CD4-positive, alpha-beta T cell treated with Interleukin-21 for 1 hour (primary cell): ENCODE measurements around the gene TNIK.
A peak's percentile ranks its signal among the peaks of the same experiment; 100 is the strongest.

Source experiments
- DNase-seq: peaks from one replicate; pipeline ENCODE4 v3.0.0-alpha.2; 2020

TNIK gene

DNA sequence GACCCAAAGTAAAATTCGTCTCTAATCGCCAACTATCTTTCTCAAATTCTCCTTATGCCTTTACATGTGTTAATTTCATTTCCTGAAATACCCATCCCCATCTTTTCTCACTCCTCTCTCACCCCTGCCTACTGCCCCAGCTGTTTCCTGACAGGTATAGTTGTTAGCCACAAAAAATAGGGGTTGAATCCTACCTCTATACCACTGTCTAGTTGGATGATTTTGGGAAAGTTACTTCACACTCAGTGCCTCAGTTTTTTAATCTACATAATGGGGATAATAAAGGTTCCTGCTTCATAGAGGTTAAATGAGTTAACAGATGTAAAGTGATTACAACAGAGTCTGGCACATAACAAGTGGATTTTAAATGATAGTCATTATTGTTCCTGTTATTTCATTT is 189.7 kb downstream of the TNIK start:
- no peak for DNase-seq

DNA sequence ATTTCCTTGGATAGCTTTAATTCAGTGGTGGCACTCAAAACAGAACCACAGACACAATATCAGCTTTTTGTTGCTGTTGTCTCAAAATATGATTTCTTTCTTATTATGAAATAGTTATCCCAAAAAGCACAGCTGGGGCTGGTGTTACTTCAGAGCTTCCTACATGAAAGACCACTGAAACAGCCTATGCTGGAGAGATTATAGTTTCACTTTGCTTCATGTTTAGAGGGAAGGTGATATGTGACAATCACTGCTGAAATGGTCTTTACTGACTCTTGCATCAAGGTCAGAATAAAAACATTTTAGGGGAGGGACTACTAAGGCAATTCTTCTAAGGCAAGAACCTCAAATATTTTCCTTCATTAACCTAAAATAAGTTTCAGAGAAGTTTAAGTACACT is 190.7 kb downstream of the TNIK start:
- no peak for DNase-seq

DNA sequence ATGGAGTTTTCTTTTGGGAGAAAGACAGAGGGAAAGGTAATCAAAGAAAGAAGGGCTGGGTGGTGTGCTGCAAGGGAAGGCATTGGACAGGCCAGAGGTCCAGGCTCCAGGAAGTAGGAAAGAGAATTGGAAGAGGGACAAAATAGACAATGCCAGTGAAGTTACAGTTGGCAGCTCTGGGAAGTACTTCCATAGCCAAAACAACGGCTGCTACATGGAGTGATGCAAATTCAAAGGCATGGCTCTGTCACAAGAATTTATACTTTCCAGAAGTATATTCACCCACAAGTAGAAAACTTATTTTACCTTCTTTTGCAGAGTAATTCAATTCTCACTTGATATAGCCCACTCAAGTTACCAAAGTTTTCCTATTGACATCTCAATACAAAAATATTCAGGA is 191.5 kb downstream of the TNIK start:
- no peak for DNase-seq

DNA sequence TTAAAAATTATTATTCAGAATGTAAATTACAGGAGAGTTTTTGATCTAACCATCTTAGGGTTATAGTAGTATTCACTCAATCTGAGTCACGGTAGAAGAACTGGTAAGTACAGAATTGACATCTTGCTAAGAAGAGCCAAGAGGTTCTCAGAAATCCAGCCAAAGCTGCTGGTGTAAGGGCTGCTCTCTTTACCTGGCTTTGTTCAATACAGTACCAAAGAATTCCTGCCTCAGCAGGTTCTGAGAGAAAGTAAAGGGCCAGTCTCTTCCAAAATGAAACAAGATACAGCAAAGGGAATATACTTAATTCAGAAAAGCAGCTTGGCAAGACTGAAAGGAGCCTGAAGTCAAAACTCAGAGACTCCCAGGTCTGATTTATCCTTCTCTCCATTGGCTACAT is 193.1 kb downstream of the TNIK start:
- no peak for DNase-seq

DNA sequence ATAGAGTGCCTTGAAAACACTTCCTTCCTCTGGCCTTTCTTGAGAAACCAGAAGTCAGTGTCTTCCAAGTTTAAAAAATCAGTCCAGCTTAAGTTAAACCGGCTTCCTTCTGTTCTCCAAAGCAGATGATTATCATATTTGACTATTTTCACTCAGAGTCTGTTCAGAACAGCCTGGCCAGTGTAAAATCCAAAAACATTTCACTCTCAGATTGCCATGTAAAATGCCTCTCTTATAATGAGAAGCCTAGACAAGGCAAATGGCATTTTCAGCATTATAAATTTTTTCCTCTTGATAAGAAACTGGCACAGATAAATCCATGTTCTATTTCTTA is 193.5 kb downstream of the TNIK start:
- no peak for DNase-seq

DNA sequence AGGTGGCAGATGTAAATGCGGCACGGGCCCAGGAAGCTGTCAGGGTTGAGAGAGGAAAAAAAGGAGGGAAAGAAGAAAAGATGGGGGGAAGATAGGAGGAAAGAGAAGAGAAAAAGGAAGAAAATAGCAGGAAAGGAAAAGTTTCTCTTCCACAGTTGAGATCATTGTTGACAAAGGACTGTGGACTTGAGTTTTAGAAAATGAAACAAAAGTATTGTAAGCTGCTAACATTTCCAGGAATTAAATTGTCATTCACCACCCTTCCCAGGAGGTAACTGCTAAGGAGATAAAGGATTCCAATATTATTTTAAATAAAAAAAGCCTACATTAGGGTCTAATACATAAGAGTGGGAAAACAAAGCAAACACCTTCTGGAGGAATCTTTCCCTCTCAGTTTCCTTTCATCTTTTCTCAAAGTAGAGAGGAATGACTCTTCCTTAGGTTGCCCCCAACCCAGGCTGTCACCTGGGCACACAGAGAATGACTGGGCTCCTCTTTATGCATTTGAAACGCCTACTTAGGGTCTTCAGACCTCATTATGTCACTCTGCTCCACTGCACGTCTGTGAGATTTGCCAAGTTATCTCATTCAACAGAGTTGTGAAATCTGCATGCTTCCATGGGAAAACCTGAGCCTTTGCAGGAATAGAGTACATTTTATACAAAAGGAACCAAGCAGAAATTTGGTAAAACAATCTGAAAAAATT is 194.0 kb downstream of the TNIK start:
- DNase-seq: no peak

DNA sequence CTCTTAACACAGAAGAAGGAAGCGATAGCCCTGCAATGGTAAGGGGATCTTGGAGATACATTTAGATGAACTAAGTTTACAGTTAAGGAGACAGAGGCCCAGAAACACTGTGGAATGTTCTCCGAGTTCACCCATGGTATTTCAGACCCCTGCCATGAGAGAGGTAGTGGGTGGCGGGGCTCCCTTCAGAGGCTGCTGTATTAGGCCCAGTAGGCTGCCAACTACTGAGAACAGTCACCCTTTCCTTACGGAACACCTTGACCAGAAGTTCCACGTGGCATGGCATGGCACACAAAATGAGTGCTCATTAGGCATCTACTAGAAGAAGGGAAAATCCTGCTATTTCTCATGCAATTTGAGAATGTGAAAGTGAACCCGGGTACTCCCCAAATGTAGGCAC is 195.4 kb downstream of the TNIK start:
- DNase-seq: no peak

DNA sequence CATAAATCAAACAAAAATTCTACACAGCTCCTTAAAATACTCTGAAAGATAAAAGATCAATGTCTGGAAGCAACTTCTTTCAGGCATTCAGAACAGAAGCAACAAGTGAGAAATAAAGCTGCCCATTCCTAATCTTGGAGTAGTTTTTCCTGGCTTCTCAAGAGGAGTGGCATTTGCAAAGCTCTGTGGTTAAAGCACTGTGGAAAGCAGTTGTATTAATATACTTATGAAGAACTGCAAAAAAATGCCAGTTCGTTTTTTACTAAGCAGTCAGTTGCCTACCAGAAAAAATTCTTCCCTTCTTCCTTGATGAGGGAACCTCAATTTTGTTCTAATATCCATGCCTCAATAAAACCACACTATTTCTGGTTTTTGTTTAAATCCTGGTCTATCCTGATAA is 197.8 kb downstream of the TNIK start:
- no peak for DNase-seq

DNA sequence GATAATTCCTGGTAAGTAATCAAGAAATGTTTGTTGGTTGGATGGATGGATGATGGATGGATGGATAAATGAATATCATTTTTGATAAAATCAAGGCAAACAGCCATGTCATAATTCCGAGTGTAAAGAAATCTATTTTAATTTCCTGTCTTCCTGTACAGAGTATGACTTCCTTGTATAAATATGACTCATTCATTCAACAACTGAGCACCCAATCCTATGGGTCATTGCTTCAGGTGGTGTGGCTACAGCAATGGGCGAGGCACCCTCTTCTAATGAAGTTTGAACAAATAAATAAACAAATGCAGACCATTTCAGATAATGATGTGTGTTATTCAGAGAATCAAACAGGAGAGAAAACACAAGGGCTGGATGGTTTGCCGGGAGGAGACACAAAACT is 198.7 kb downstream of the TNIK start:
- no peak for DNase-seq

DNA sequence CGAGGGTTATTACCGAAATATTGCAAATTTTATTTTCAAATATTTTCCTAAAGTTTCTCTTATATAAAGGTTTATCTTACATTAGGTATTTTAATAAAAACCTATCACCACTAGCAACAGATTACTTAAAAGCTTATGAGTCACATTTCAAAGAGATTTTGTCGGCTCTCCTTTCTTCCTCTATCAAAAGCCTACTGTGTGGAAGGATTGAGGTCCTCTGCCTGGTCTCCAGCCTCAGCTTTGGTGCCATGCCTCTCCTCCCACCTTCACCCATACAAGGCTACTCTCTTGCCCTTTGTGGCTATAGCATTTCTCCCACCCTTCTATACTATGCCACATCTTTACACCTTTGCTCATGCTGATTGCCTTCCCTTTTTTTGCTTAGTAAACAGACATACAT is 199.3 kb downstream of the TNIK start:
- no peak for DNase-seq

DNA sequence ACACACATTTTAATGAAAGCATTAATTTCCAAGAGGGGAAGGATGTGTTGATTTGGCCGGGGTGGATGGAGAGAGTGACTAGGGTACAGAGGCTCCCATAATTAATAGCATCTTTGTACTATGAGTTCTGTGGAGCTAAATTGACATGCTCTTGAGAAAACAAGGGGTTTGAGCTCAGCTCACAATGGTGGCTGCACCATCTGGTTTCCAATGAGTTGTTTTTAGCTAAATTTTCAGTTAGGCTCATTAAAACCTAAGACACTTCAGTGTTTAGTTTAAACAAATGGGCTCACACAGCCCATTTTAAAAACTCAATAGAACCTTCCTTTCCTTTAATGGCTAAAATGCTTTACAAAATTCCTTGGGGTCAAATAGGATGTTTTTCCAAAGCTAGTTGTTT is 199.7 kb downstream of the TNIK start:
- DNase-seq: no peak

DNA sequence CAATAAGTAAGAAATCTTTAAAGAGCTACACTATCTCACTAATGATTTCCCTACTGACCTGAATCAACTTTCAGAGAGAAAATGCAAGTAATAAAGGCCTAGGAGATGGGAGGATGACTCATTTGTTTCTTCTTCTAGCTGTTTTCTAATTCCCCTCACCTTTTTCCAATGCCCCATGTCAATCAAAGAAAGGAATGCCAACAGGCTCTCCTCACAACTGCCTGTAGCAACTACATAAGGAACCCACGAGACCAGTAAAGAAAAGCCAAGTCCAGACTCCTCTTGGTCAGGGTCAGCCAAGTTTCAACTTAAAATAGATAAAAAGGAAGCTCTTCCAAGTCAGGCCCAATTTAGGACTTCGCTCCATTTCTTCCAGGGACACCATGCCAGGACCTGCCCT is 201.9 kb downstream of the TNIK start:
- no peak for DNase-seq

DNA sequence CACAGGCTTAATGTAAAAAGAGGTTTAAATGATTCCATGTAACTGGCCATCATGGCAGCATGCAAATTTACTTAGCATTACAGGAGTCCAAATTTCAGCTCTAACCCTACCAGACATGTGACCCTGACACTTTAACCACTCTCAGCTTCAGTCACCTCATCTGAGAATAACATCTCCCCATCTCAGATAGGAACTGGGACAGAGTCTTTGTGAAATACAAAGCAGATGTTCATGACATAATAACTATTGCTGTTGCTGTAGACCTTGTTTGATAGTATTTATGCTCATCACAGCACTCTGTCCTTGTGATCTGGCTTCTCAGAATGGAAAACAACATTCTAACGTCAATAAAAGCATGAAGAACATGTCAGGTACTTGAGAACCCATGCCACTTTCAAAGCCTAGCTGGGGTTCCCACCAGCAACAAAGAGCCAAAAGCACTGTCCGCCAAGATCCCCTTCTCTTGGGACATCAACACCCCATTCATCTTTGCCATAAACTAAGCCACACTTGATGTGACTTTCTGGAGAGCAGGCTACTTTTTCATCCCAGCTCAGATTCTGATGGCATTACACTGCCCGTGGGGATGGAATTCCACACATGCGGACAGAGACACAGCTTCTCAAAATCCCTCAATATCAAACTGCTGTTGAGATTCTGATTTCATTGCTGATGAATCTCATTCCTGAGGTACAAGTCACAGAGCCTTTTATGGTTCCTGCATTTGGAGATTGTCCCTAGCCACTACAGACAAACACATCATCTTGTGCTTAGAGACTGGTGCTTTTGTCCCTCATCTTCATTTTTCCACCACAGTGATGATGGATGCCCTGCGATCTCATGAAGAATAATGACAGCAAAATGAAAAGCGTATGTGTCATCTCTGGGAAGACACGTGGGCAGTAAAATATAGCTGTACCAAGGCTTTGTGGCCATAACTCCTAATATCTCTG is 202.7 kb downstream of the TNIK start:
- no peak for DNase-seq

DNA sequence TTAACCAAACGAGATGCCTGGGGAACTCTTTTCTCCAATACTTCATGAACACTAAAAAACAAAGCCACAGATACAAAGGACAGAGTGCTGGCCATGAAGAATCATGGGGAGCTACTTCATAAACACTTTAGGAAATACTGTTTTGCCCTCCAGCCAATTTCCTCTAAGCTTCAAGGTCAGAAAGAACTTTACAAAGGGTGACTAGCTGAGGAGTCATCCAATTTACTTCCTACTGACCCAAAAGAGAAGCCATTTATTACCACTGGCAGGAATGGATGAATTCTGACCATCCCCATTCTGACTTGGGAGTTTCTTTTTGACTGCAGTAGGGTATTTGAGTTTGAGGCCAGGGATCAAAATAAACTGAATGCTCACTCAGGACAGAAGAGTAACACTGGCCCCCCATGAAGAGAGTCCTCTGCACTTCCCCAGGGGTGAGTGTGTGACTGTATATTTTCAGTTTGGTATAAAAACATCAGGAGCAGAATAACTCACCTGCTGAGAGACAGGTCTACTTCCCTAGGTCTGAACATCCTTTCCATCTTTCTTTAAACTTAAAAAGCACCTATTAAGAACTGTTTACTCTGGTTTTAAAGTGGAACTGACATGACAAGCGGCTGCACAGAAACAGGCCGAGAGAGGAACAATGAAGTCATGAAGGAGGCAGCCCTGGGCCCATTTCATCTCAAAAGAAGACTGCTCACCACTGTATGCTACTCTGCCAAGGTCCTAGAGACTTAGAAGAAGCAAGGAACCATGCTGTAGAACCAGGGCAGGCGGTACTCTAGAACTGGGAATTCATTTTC is 203.6 kb downstream of the TNIK start:
- no peak for DNase-seq

DNA sequence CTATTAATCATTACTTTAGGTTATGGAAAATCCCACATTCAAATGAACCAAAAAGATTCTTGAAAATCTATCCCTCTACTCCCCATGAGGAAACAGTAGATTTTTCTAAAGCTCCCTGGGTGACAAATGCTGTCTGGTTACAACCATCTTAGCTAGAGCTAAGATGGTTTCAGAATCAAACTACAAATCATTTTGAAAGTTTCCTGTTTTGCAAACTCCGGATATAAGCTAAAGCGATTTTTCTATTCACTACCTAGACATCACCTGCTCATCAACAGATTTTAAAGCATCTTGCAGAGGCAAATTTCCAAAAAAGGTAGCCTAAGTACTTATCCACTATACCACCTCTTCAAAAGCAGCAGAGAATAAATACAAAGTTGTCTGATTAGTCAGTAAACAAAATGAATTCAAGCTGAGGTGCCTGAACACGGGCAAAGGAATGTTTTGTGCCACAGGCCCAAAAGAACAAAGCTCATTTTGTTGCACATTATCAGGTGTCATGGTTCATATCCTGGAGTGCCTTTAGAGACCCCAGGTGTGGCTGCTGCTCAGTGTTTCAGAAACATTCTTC is 204.9 kb downstream of the TNIK start:
- peak; percentile 54 for DNase-seq

DNA sequence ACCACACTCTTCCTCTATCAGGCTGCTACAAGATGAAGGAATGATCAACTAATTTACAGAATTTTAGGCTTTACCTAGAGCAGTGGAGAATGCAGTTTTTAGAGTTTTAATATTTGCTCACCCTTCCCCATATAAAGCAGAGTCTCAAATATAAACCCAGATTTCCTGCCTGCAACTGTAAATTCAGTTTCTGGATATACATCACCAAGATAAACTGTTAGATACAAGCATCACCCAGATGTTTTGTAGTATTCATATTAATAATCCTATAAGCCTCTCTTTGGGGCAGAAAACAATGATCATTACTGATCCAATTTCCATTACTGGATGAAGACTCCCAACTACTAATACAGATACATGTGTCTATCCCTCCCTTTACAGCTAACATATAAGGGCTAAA is 205.9 kb downstream of the TNIK start:
- no peak for DNase-seq

DNA sequence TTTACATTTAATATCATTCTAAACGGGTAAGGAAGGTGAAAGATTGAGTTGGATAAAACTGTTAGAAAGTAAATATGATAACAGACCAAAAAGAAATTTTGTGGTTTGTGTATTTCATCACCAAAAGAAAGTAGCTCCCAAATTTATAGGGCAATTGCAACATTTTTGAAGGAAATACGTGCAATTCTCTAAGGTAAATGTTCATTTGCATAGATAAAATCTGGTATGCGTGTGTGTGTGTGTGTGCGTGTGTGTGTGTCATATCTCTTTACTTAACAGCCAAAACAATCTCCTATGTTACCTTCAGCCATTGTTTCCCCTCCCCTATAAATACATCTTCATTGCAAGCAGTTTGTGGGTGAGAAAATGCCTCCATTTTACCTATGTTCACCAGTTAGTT is 208.4 kb downstream of the TNIK start:
- DNase-seq: peak; percentile 57

DNA sequence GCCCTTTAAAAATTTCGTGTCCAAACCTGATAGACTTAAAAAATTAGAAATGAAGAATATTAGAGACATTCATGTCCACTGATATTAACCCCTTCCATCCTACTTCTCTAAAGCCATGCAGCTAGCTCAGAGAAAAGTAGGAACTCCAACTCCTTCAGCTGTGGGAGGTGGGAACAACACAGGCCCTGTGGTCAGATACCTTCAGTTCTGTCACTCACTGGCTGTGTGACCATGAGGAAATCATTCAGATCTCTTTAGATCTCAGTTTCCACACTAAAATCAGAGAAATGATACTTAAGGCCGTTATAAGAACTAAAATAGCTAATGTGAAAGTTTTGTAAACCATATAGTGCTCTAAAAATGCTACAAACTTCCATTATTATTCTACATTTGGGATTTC is 209.8 kb downstream of the TNIK start:
- no peak for DNase-seq

DNA sequence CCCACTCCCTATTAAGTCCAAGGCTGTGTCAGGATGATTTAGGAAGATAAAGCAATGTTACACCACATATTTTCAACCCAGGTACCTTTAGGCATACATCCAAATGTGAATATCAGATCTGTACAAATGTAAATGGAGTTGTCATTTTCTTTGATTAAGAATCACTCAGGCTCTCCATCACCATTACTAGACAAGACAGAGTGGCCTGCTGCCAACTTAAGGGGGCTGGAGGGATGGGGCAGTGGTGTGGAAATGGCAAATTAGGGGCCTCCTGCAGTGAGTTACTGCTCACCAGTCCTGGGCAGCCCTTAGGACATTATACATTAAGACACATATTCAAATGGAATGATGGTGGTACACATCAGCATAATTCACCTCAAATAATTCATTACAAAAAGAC is 211.0 kb downstream of the TNIK start:
- no peak for DNase-seq

DNA sequence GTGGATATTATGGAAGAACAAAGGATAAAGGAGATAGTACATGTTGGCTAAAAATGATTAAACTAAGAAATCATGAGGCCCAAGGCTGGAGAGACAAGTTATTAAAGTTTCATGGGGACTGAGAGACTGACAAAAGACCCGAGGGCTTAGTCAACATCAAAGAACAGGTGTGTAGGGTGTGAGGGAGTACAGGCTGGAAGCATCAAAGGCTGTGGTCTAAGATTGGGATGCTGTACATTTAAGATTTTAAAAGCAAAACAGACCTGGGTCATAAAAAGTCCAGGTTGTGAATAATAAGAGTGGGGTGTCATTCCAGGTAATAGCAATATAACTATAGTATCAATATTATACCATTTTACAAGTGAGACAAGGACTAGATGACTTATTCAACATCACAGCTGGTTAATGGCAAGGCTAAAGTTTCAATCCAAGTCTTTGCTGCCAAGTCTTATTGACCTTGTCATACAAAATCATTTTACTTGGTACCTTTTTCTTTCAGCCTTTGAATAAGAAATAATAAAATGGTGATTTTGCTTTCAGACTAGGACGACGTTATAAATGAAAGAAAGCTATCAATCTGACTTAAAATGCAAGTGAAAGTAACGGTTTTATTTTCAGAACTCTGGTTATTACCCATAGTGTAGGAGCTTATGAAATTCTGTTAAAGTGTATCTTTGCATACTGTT is 211.6 kb downstream of the TNIK start:
- DNase-seq: peak; percentile 34

DNA sequence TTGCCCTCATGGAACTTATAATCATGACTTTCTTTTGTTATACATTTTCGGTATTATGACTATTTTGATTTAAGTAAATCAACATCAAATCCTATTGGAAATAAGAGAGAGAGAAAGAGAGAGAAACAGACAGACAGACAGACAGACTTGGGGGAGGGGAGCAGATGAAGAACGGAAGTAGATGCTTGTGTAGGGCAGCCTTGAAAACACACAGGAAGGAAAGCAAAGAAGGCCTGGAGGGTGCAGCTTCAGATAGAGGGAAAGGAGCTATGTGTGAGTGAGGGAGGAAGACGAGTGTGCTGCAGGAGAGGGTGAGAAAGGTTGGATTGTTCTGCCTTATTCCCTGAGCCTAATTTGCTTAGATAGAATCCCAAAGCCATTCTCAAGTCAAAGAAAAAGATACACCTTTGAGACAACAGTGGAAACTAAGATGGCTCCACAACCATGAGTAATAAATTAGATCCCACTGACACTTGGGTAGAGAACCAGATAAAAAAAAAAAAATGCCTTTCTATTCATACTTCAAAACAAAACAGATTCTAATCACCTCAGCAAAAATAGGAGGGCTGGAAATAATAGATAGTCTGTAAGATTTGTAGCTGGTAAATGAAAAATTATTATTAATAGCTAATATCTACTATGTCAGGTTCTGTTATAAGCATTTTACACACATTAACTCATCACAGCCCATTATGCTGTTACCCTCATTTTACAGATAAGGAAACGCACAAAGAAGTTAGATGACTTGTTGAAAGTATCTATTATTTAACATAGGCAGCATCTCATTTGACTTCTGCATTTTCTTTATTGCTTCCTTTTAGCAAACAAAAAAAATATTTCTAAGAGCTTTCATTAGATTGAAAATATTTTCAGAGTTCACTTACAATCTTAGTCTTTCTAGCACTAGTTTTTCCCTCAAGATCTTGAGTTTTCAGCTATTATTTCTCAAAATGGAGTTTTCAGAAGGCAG is 214.1 kb downstream of the TNIK start:
- no peak for DNase-seq

DNA sequence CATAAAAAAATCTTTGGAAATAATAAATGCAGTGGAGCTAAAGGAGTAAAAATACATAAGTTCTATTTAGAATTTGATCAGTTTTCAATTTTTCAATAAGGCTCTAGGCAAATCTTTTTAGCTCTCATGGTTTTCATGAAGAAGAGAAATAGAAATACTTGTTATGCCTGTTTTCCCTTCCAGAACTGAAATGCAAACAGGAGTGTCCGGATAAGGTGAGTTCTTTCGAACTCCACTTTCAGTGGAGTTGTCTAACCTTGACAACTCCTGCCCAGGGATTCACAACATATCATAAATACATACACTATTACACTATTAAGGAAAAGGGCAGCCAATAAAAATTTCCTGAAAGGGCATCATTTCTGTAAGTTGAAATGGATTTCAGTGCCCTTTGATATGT is 217.3 kb downstream of the TNIK start:
- no peak for DNase-seq
